SJCRH30 (cell line): ENCODE results near the gene FBXO7. TPM values are rescaled to one million over a fixed set of nuclear protein-coding genes. Genes with fewer than 3 reads are reported as not detected.

Source experiments
- DNase-seq, 2 experiments: peaks; one replicate each; pipeline ENCODE4 v3.0.0-alpha.2; 2015 to 2020
- H3K27ac ChIP-seq: fragments of 250-450 bp; sonication (Bioruptor Pico); 2 replicates; pipeline ENCODE4 v1.5.1; 2020; ENCODE audit warnings: mild to moderate bottlenecking, moderate library complexity
- H3K27me3 ChIP-seq: fragments of 250-450 bp; sonication (Bioruptor Pico); 2 replicates; pipeline ENCODE4 v1.5.1; 2020; ENCODE audit warnings: mild to moderate bottlenecking, moderate library complexity
- H3K36me3 ChIP-seq: fragments of 250-450 bp; sonication (Bioruptor Pico); 2 replicates; pipeline ENCODE4 v1.5.1; 2020; ENCODE audit warnings: mild to moderate bottlenecking, moderate library complexity
- H3K4me1 ChIP-seq: fragments of 250-450 bp; sonication (Bioruptor Pico); 2 replicates; pipeline ENCODE4 v1.5.1; 2020; ENCODE audit warnings: mild to moderate bottlenecking, moderate library complexity
- H3K4me3 ChIP-seq: fragments of 250-450 bp; sonication (Bioruptor Pico); 2 replicates; pipeline ENCODE4 v1.5.1; 2020; ENCODE audit warnings: mild to moderate bottlenecking, moderate library complexity
- H3K9me3 ChIP-seq: fragments of 250-450 bp; sonication (Bioruptor Pico); replicated peaks from 2 replicates; pipeline ENCODE4 v1.5.1; 2020; ENCODE audit warnings: mild to moderate bottlenecking, moderate library complexity
- total RNA-seq: library from RNA; depleted of rRNA; stranded (reverse); fragments of >200 nt; shearing (Covaris generic); gene quantifications from 2 replicates; pipeline ENCODE4 v1.2.3, GENCODE V29; 2014; rRNA removed

Gene FBXO7
- total RNA-seq, 1 experiment from 2014 or later, result 78.4 TPM

GRCh38 chr22:32545801-32546200 lies 71.2 kb downstream of the FBXO7 start:
- Histone ChIP-seq H3K27ac (no peak overlapping the region), H3K36me3 (no peaks in the 10 kb centered on the region), H3K4me1 (peaks cover 7% of the 10 kb centered on the region), H3K4me3 (no peak overlapping the region), H3K9me3 (no peaks in the 10 kb centered on the region), H3K27me3 (no peaks in the 10 kb centered on the region)
- no peak for DNase-seq

GRCh38 chr22:32546496-32546895 lies 71.9 kb downstream of the FBXO7 start:
- no peak for DNase-seq
- Histone ChIP-seq H3K4me3 (no peak overlapping the region), H3K27me3 (no peaks in the 10 kb centered on the region), H3K36me3 (no peaks in the 10 kb centered on the region), H3K4me1 (peaks cover 3% of the 10 kb centered on the region; the same call in 1 of the 2 replicates), H3K27ac (no peak overlapping the region), H3K9me3 (no peaks in the 10 kb centered on the region)

GRCh38 chr22:32546935-32547334 lies 72.3 kb downstream of the FBXO7 start:
- peaks cover 3% of the 10 kb centered on the region; the same call in 1 of the 2 replicates for H3K4me1 ChIP-seq
- no peaks in the 10 kb centered on the region for H3K36me3 ChIP-seq
- DNase-seq, result no peak
- H3K27me3 ChIP-seq, result no peaks in the 10 kb centered on the region
- H3K9me3 ChIP-seq, result no peaks in the 10 kb centered on the region
- no peak overlapping the region for H3K27ac ChIP-seq
- no peak overlapping the region for H3K4me3 ChIP-seq

GRCh38 chr22:32548039-32548438 lies 73.4 kb downstream of the FBXO7 start:
- H3K36me3 ChIP-seq, result no peaks in the 10 kb centered on the region
- no peaks in the 10 kb centered on the region for H3K27me3 ChIP-seq
- no peak overlapping the region for H3K4me3 ChIP-seq
- no peak overlapping the region for H3K27ac ChIP-seq
- peaks cover 6% of the 10 kb centered on the region for H3K4me1 ChIP-seq
- H3K9me3 ChIP-seq, result no peaks in the 10 kb centered on the region
- no peak for DNase-seq

Other genes with a start within 250 kb of the FBXO7 start
- 0.10 TPM in 1 of 2 replicates, not detected in the other for gene SLC5A4, start 219.5 kb upstream of the FBXO7 start, total RNA-seq
- gene RFPL3, start 116.9 kb upstream of the FBXO7 start, total RNA-seq, result not detected in 2 replicates
- gene RTCB, start 62.6 kb upstream of the FBXO7 start, total RNA-seq, result 91.8 and 93.9 TPM in 2 replicates
- gene BPIFC, start 10.4 kb upstream of the FBXO7 start, total RNA-seq, result not detected in 2 replicates